KMS-11 (cell line): ENCODE results near the gene DDX56.

Source experiments
- H2AFZ ChIP-seq: fragments of 200-600 bp; sonication (generic); 2 replicates; pipeline ENCODE4 v1.6.1; 2016; ENCODE audit warnings: antibody characterized with exemption, mixed run types, low read depth
- H3K27ac ChIP-seq: fragments of 200-600 bp; sonication (generic); 2 replicates; pipeline ENCODE4 v1.6.1; 2016; ENCODE audit warnings: mild to moderate bottlenecking, mixed run types
- H3K27me3 ChIP-seq: fragments of 200-600 bp; sonication (generic); 2 replicates; pipeline ENCODE4 v1.6.1; 2017; ENCODE audit warnings: mild to moderate bottlenecking, low read depth, mixed run types, moderate library complexity; ENCODE audit not compliant: insufficient read depth
- H3K36me3 ChIP-seq: fragments of 200-600 bp; sonication (generic); 2 replicates; pipeline ENCODE4 v1.6.1; 2017; ENCODE audit warnings: mild to moderate bottlenecking, mixed run types; ENCODE audit not compliant: insufficient read depth
- H3K4me1 ChIP-seq: fragments of 200-600 bp; sonication (generic); 2 replicates; pipeline ENCODE4 v1.6.1; 2016; ENCODE audit warnings: mild to moderate bottlenecking, low read depth, mixed run types; ENCODE audit not compliant: poor library complexity, severe bottlenecking
- H3K4me2 ChIP-seq: fragments of 200-600 bp; sonication (generic); 2 replicates; pipeline ENCODE4 v1.7.0; 2016; ENCODE audit warnings: mild to moderate bottlenecking, mixed run types
- H3K4me3 ChIP-seq: fragments of 200-600 bp; sonication (generic); IDR thresholded peaks from 2 replicates; pipeline ENCODE4 v1.6.1; 2017; ENCODE audit warnings: low read depth, low read length, mixed read lengths; ENCODE audit not compliant: insufficient read depth
- H3K79me2 ChIP-seq: fragments of 200-600 bp; sonication (generic); 2 replicates; pipeline ENCODE4 v1.6.1; 2016; ENCODE audit warnings: low read depth, mixed run types; ENCODE audit not compliant: insufficient read depth
- H3K9ac ChIP-seq: fragments of 200-600 bp; sonication (generic); 2 replicates; pipeline ENCODE4 v1.6.1; 2016; ENCODE audit warnings: mild to moderate bottlenecking, mixed run types
- H4K20me1 ChIP-seq: fragments of 200-600 bp; sonication (generic); 2 replicates; pipeline ENCODE4 v1.6.1; 2016; ENCODE audit warnings: mild to moderate bottlenecking, mixed run types; ENCODE audit not compliant: insufficient read depth
- CTCF ChIP-seq: fragments of 200-600 bp; sonication (generic); conservative IDR thresholded peaks from 2 replicates; pipeline ENCODE4 v1.6.1; 2017; ENCODE audit warnings: low read depth, mild to moderate bottlenecking, antibody characterized with exemption, low read length, moderate library complexity, mixed read lengths

The DDX56 gene

GRCh38 chr7:44548893-44549292 lies 24.8 kb downstream of the DDX56 start:
- H3K4me3 ChIP-seq = no peak overlapping the region
- H3K4me1 ChIP-seq = no peaks in the 10 kb centered on the region
- H3K4me2 ChIP-seq = no peak overlapping the region
- no peak overlapping the region for H2AFZ ChIP-seq
- no peaks in the 10 kb centered on the region for H3K79me2 ChIP-seq
- H3K27ac ChIP-seq = no peak overlapping the region
- H3K36me3 ChIP-seq = no peaks in the 10 kb centered on the region
- H4K20me1 ChIP-seq = no peaks in the 10 kb centered on the region
- H3K9ac ChIP-seq = no peak overlapping the region
- no peak for TF ChIP-seq CTCF
- H3K27me3 ChIP-seq = no peaks in the 10 kb centered on the region

GRCh38 chr7:44547536-44548231 lies 26.0 kb downstream of the DDX56 start:
- Histone ChIP-seq H3K27me3 (no peaks in the 10 kb centered on the region), H3K4me2 (no peak overlapping the region), H3K4me1 (no peaks in the 10 kb centered on the region), H3K27ac (no peak overlapping the region), H4K20me1 (no peaks in the 10 kb centered on the region), H3K4me3 (no peak overlapping the region), H3K36me3 (no peaks in the 10 kb centered on the region), H2AFZ (no peak overlapping the region), H3K9ac (no peak overlapping the region), H3K79me2 (no peaks in the 10 kb centered on the region)
- no peak for TF ChIP-seq CTCF

- Histone ChIP-seq H3K36me3 (no peaks in the 10 kb centered on the region), H3K27me3 (no peaks in the 10 kb centered on the region), H3K4me1 (no peaks in the 10 kb centered on the region), H3K4me3 (no peak overlapping the region), H2AFZ (no peak overlapping the region), H4K20me1 (no peaks in the 10 kb centered on the region), H3K4me2 (no peak overlapping the region), H3K79me2 (no peaks in the 10 kb centered on the region), H3K9ac (no peak overlapping the region), H3K27ac (no peak overlapping the region)
- TF ChIP-seq CTCF = no peak
Measured at GRCh38 chr7:44541876-44542610, 31.7 kb downstream of the DDX56 start.

- no peak within 1 kb of the TSS for H3K9ac ChIP-seq
- no peak within 1 kb of the TSS for H2AFZ ChIP-seq
- no peak within 1 kb of the TSS for H3K27ac ChIP-seq
- no peaks in the 10 kb centered on the region for H3K4me1 ChIP-seq
- no peaks in the 10 kb centered on the region for H3K36me3 ChIP-seq
- H3K4me3 ChIP-seq = no peak within 1 kb of the TSS
- TF ChIP-seq CTCF = no peak
- H3K79me2 ChIP-seq = no peaks in the 10 kb centered on the region
- no peaks in the 10 kb centered on the region for H4K20me1 ChIP-seq
- H3K27me3 ChIP-seq = no peaks in the 10 kb centered on the region
- no peak within 1 kb of the TSS for H3K4me2 ChIP-seq
Measured at GRCh38 chr7:44541028-44541869, 32.5 kb downstream of the DDX56 start, which contains the start of gene NPC1L1. TSS of gene NPC1L1 (minus strand) at chr7:44541330. CDS start at chr7:44541259, 71 bp downstream.
